ENCODE data around the gene BIN1. TPM values are rescaled to one million over a fixed set of nuclear protein-coding genes. Genes with fewer than 3 reads are reported as not detected.
A peak's percentile ranks its signal among the peaks of the same experiment; 100 is the strongest.

Gene BIN1
- 182 TPM for total RNA-seq (ENCODE audit: unreplicated experiment)
- long read RNA-seq, full-length matches to known transcripts = 121 of 225 reads
- long read RNA-seq, partial matches to known transcripts = 5 of 225 reads
- long read RNA-seq, other reads (novel, unspliced or antisense) = 99 of 225 reads

DNA sequence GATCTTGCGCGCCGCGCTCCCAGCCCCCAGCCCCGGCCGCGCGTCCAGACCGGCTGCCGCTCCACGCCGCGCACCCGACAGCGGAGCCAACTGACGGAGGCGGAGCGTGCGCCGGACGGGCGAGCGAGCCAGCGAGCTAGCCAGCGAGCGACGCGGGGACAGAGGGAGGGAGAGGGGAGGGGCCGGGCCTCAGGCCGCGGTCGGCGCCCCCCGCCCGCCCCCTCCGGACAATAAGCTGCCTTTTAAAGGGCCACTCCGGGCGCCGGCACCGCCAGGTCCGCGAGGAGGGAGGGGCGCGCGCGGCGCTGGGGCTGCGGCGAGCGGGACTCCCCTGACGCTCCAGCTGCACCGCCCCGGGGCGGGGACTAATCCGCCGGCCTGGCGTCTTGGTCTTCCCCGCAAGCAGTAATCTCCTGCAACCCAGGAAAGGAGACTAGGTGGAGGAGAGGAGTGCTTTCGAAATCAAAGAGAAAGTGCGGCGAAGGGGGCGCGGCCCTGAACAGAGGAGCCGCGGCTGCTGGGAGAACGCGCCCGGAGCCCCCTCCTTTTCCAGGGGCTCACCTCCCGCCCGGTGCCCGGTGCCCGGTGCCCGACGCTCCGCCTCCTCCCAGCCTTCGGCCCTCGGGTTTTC lies at the start of gene BIN1:
BIN1 (minus strand) TSS at position 164 of the 631 bp plus-strand sequence. CDS start 211 bp downstream, outside the sequence.
- Mint-ChIP-seq H3K4me1 (ENCODE audit: unreplicated experiment) (peaks cover 36% of the 10 kb centered on the region), H3K4me3 (ENCODE audit: unreplicated experiment) (peak within 1 kb of the TSS; percentile 91), H3K27ac (ENCODE audit: unreplicated experiment) (peak within 1 kb of the TSS; percentile 64), H3K27me3 (ENCODE audit: unreplicated experiment) (peaks cover 17% of the 10 kb centered on the region), H3K36me3 (ENCODE audit: low read depth, unreplicated experiment) (peaks cover 3% of the 10 kb centered on the region), H3K9me3 (ENCODE audit: unreplicated experiment) (no peaks in the 10 kb centered on the region)
- peak; percentile 89 for DNase-seq (ENCODE audit: low spot score)
- no peak for TF ChIP-seq CTCF (IDR thresholded peaks at IDR 0.05; ENCODE audit: unreplicated experiment)

- Mint-ChIP-seq H3K4me1 (ENCODE audit: unreplicated experiment) (peaks cover 4% of the 10 kb centered on the region), H3K27me3 (ENCODE audit: unreplicated experiment) (no peaks in the 10 kb centered on the region), H3K4me3 (ENCODE audit: unreplicated experiment) (no peak overlapping the region), H3K27ac (ENCODE audit: unreplicated experiment) (no peak overlapping the region), H3K36me3 (ENCODE audit: low read depth, unreplicated experiment) (no peaks in the 10 kb centered on the region), H3K9me3 (ENCODE audit: unreplicated experiment) (no peaks in the 10 kb centered on the region)
- no peak for TF ChIP-seq CTCF (IDR thresholded peaks at IDR 0.05; ENCODE audit: unreplicated experiment)
- DNase-seq (ENCODE audit: low spot score) = no peak
These were observed 49.0 kb upstream of the BIN1 start for GRCh38 chr2:127155947-127156346.

DNA sequence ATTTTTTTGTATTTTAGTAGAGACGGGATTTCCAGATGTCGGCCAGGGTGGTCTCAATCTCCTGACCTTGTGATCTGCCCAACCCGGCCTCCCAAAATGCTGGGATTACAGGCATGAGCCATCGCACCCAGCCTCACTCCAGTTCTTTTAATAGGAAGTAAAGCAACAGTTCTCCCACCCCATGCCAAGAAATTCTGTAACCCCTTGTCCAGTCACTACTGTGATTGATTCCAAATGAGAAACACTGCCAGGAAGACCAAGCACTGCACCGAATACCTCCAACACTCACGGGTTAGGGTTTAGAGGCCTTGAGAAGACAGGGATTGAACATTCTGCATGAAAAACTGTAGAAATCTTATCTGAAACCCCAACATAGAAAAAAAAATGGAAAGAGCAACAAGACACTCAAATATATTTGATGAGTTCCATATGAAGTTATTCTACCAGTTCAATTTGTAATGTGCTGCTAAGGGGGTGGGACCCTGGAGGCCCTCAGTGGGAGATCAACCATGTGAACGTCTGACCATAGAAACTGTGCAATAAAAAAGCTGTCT lies 48.2 kb upstream of the BIN1 start:
- DNase-seq (ENCODE audit: low spot score) = no peak
- TF ChIP-seq CTCF (IDR thresholded peaks at IDR 0.05; ENCODE audit: unreplicated experiment) = no peak

GRCh38 chr2:127154396-127154795 lies 47.4 kb upstream of the BIN1 start:
- Mint-ChIP-seq H3K9me3 (ENCODE audit: unreplicated experiment) (no peaks in the 10 kb centered on the region), H3K27ac (ENCODE audit: unreplicated experiment) (no peak overlapping the region), H3K36me3 (ENCODE audit: low read depth, unreplicated experiment) (no peaks in the 10 kb centered on the region), H3K4me3 (ENCODE audit: unreplicated experiment) (no peak overlapping the region), H3K4me1 (ENCODE audit: unreplicated experiment) (peaks cover 4% of the 10 kb centered on the region), H3K27me3 (ENCODE audit: unreplicated experiment) (no peaks in the 10 kb centered on the region)
- no peak for DNase-seq (ENCODE audit: low spot score)
- no peak for TF ChIP-seq CTCF (IDR thresholded peaks at IDR 0.05; ENCODE audit: unreplicated experiment)

More for the DNA sequence above, 48.2 kb upstream of the BIN1 start:
- H3K4me1 Mint-ChIP-seq (ENCODE audit: unreplicated experiment) = peaks cover 4% of the 10 kb centered on the region
- H3K36me3 Mint-ChIP-seq (ENCODE audit: low read depth, unreplicated experiment) = no peaks in the 10 kb centered on the region
- H3K9me3 Mint-ChIP-seq (ENCODE audit: unreplicated experiment) = no peaks in the 10 kb centered on the region
- no peak overlapping the region for H3K4me3 Mint-ChIP-seq (ENCODE audit: unreplicated experiment)
- H3K27me3 Mint-ChIP-seq (ENCODE audit: unreplicated experiment) = no peaks in the 10 kb centered on the region
- H3K27ac Mint-ChIP-seq (ENCODE audit: unreplicated experiment) = no peak overlapping the region

GRCh38 chr2:127153691-127154158 lies 46.8 kb upstream of the BIN1 start:
- no peak overlapping the region for H3K27ac Mint-ChIP-seq (ENCODE audit: unreplicated experiment)

More at GRCh38 chr2:127153691-127154158, 46.8 kb upstream of the BIN1 start:
- no peak for TF ChIP-seq CTCF (IDR thresholded peaks at IDR 0.05; ENCODE audit: unreplicated experiment)
- H3K36me3 Mint-ChIP-seq (ENCODE audit: low read depth, unreplicated experiment) = no peaks in the 10 kb centered on the region
- H3K9me3 Mint-ChIP-seq (ENCODE audit: unreplicated experiment) = no peaks in the 10 kb centered on the region
- no peak for DNase-seq (ENCODE audit: low spot score)
- no peaks in the 10 kb centered on the region for H3K27me3 Mint-ChIP-seq (ENCODE audit: unreplicated experiment)
- H3K4me3 Mint-ChIP-seq (ENCODE audit: unreplicated experiment) = no peak overlapping the region
- H3K4me1 Mint-ChIP-seq (ENCODE audit: unreplicated experiment) = peaks cover 4% of the 10 kb centered on the region
